Measurements from ENCODE around the gene FAM53A. TPM values are rescaled to one million over a fixed set of nuclear protein-coding genes. Genes with fewer than 3 reads are reported as not detected.

FAM53A gene
- total RNA-seq, 1 donor from 2014 or later = 4.3 TPM

GRCh38 chr4:1678244-1678643 is 5.9 kb downstream of the FAM53A start:
- no peak for DNase-seq (ENCODE audit: low read depth, low spot score)
- Mint-ChIP-seq H3K9me3 (peaks cover 4% of the 10 kb centered on the region), H3K27me3 (ENCODE audit: low read depth) (peaks cover 73% of the 10 kb centered on the region), H3K27ac (ENCODE audit: unreplicated experiment) (no peak overlapping the region), H3K36me3 (ENCODE audit: low read depth) (no peaks in the 10 kb centered on the region), H3K4me1 (peaks cover 27% of the 10 kb centered on the region), H3K4me3 (peak overlapping the region; percentile 63)
- TF ChIP-seq CTCF (conservative IDR thresholded peaks at IDR 0.05) = no peak

- H3K27ac Mint-ChIP-seq (ENCODE audit: unreplicated experiment) = no peak overlapping the region
- H3K9me3 Mint-ChIP-seq = no peaks in the 10 kb centered on the region
- H3K36me3 Mint-ChIP-seq (ENCODE audit: low read depth) = no peaks in the 10 kb centered on the region
- no peak overlapping the region for H3K4me3 Mint-ChIP-seq
- no peak for DNase-seq (ENCODE audit: low read depth, low spot score)
- H3K4me1 Mint-ChIP-seq = peaks cover 20% of the 10 kb centered on the region
- peaks cover 62% of the 10 kb centered on the region for H3K27me3 Mint-ChIP-seq (ENCODE audit: low read depth)
- TF ChIP-seq CTCF (conservative IDR thresholded peaks at IDR 0.05) = no peak
These were observed 7.2 kb downstream of the FAM53A start for GRCh38 chr4:1676605-1677525.

- Mint-ChIP-seq H3K27me3 (ENCODE audit: low read depth) (peaks cover 54% of the 10 kb centered on the region), H3K9me3 (no peaks in the 10 kb centered on the region), H3K36me3 (ENCODE audit: low read depth) (no peaks in the 10 kb centered on the region), H3K27ac (ENCODE audit: unreplicated experiment) (no peak overlapping the region), H3K4me1 (peaks cover 20% of the 10 kb centered on the region), H3K4me3 (no peak overlapping the region)
- no peak for DNase-seq (ENCODE audit: low read depth, low spot score)
- no peak for TF ChIP-seq CTCF (conservative IDR thresholded peaks at IDR 0.05)
These were observed 8.3 kb downstream of the FAM53A start for GRCh38 chr4:1675802-1676137.

- Mint-ChIP-seq H3K4me1 (peaks cover 20% of the 10 kb centered on the region), H3K4me3 (no peak overlapping the region), H3K27me3 (ENCODE audit: low read depth) (peaks cover 49% of the 10 kb centered on the region), H3K36me3 (ENCODE audit: low read depth) (no peaks in the 10 kb centered on the region), H3K9me3 (no peaks in the 10 kb centered on the region), H3K27ac (ENCODE audit: unreplicated experiment) (no peak overlapping the region)
- TF ChIP-seq CTCF (conservative IDR thresholded peaks at IDR 0.05) = no peak
- DNase-seq (ENCODE audit: low read depth, low spot score) = no peak
These were observed 8.8 kb downstream of the FAM53A start for GRCh38 chr4:1675136-1675801.

GRCh38 chr4:1674682-1675081 is 9.4 kb downstream of the FAM53A start:
- Mint-ChIP-seq H3K4me1 (peaks cover 20% of the 10 kb centered on the region), H3K27me3 (ENCODE audit: low read depth) (peaks cover 47% of the 10 kb centered on the region), H3K36me3 (ENCODE audit: low read depth) (no peaks in the 10 kb centered on the region), H3K27ac (ENCODE audit: unreplicated experiment) (no peak overlapping the region), H3K9me3 (no peaks in the 10 kb centered on the region), H3K4me3 (no peak overlapping the region)
- no peak for DNase-seq (ENCODE audit: low read depth, low spot score)
- no peak for TF ChIP-seq CTCF (conservative IDR thresholded peaks at IDR 0.05)

All from neural crest cell (in vitro differentiated cells).